Measurements from ENCODE around the gene CYFIP1. TPM values are rescaled to one million over a fixed set of nuclear protein-coding genes. Genes with fewer than 3 reads are reported as not detected.

CYFIP1 gene
- total and polyA plus RNA-seq, 10 of the 15 experiments (the other 5 are each of a cell fraction or from before 2014, with no cell fraction given), result 3.5 to 46.2 (median 28.3) TPM

DNA sequence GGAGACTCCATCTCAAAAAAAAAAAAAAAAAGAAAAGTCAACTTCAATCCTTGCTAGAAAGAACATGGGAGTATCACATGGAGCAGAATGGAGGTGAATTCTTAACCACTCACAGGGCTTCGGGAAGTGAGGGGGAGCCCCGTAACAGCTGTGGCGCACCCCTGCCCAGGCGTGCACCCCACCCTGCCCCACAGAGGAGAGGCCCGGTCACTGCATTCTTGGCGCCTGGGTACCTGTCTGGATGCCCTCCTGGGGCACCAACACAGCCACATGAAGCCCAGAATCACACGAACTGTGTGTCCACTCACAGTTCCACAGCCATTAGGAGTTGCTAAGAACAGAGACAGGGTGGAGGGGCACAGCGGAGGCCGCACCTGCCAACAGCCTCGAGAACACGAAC lies 89.9 kb downstream of the CYFIP1 start:
- TF ChIP-seq CREB1 (IDR thresholded peaks at IDR 0.05; ENCODE audit: low read depth) (no peak), STAT1 (conservative IDR thresholded peaks at IDR 0.05) (no peak), RCOR1 (conservative IDR thresholded peaks at IDR 0.05; ENCODE audit: low read depth, low read length) (no peak), SRF (IDR thresholded peaks at IDR 0.05; ENCODE audit: low read depth in 2 of 2, low read length in 2 of 2) (no peak), JUNB (IDR thresholded peaks at IDR 0.05) (no peak), PAX5 (IDR thresholded peaks at IDR 0.05; ENCODE audit: borderline replicate concordance, low read depth, low read length) (no peak), ETV6 (conservative IDR thresholded peaks at IDR 0.05 in 1 of 2, IDR thresholded peaks at IDR 0.05 in 1 of 2; ENCODE audit: borderline replicate concordance in 1 of 2, low read depth in 1 of 2) (no peak), SMAD5 (IDR thresholded peaks at IDR 0.05; ENCODE audit: low read depth) (no peak), NFIC (IDR thresholded peaks at IDR 0.05; ENCODE audit: low read depth, low read length) (no peak), BMI1 (IDR thresholded peaks at IDR 0.05; ENCODE audit: borderline replicate concordance) (no peak), EZH2 (IDR thresholded peaks at IDR 0.05; ENCODE audit: borderline replicate concordance, control insufficient read depth, low read depth, low read length) (no peak), IKZF1 (conservative IDR thresholded peaks at IDR 0.05) (no peak), MTA3 (IDR thresholded peaks at IDR 0.05; ENCODE audit: borderline replicate concordance, low read length) (no peak)

More for the DNA sequence above, 89.9 kb downstream of the CYFIP1 start:
- Histone ChIP-seq H3K9me3 (replicated peaks; ENCODE audit: control insufficient read depth, insufficient read depth, low read length) (no peaks in the 10 kb centered on the region), H3K79me2 (ENCODE audit: control insufficient read depth, insufficient read depth, low read length) (no peaks in the 10 kb centered on the region), H4K20me1 (ENCODE audit: control insufficient read depth, insufficient read depth) (no peaks in the 10 kb centered on the region), H3K27ac (ENCODE audit: control insufficient read depth, insufficient read depth) (no peak overlapping the region), H3K4me3 (no peak overlapping the region), H3K36me3 (ENCODE audit: control insufficient read depth in 2 of 2, insufficient read depth in 2 of 2, low read length in 1 of 2) (peaks cover 4 to 13% of the 10 kb centered on the region in 2 experiments; a peak in 2 of 4 replicates), H3K27me3 (replicated peaks in 1 of 2; ENCODE audit: control insufficient read depth in 2 of 2, insufficient read depth in 2 of 2, low read length in 1 of 2) (no peaks in the 10 kb centered on the region), H2AFZ (ENCODE audit: control insufficient read depth, low read depth, low read length) (no peak overlapping the region), H3K4me2 (ENCODE audit: control insufficient read depth, insufficient read depth) (no peak overlapping the region), H3K4me1 (ENCODE audit: control insufficient read depth, insufficient read depth, low read length) (no peaks in the 10 kb centered on the region), H3K9ac (ENCODE audit: control insufficient read depth, insufficient read depth, low read length) (no peak overlapping the region)
- BruUV-seq (replicated peaks), result no TSS peak
- FAIRE-seq (no peak), DNase-seq (ENCODE audit: low read depth, low spot score) (no peak), ATAC-seq (no peak)
- ChIA-PET SMC1A (ENCODE audit: uncharacterized antibody, unreplicated experiment) (no interaction called here), POLR2A (no interaction called here), CTCF (no interaction called here), RAD21 (ENCODE audit: unreplicated experiment) (no interaction called here)
- in situ Hi-C loops (cut with MboI) (loop anchor here (10.0 kb wide), 1 partner anchor 55 kb away; no protein-coding TSS in a partner anchor), intact Hi-C loops (cut with micrococcal nuclease; ENCODE audit: unreplicated experiment) (no loop called here)
- 86% methylated on average over 11 of the region's 11 CpGs for WGBS (ENCODE audit: insufficient coverage, insufficient replicate concordance, low lambda C conversion rate, missing lambda C conversion rate)

All from GM12878 (cell line).